ENCODE data around the gene STX2.
"Not testable (repeated sequence)": the region's sequence is repeated elsewhere in the genome, so short reads cannot be mapped to it uniquely, and the experiment has no call there.

The STX2 gene

DNA sequence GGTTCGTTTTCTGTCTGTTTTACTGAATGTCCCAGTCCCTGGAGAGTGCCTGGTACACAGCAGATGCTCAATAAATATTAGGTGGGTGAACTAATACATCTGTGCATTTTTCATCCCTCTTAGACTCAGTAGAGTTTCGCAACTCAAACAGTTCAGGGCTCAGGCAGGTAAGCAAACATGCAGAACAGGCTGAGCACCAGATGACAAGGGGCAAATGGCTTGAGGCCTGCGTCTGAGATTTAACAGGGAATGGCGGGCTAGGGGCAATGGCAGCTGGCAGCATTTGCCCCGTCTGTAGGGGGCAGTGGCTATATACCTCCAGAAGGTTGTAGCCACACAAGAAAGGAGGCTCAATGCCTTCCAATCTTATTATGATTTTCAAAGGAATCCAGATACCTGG is 24.2 kb upstream of the STX2 start:
- peak; percentile 48 for DNase-seq (ENCODE audit: low read depth)
- no peak overlapping the region for H3K4me3 ChIP-seq (ENCODE audit: low read length)
- TF ChIP-seq, protein P1, sequence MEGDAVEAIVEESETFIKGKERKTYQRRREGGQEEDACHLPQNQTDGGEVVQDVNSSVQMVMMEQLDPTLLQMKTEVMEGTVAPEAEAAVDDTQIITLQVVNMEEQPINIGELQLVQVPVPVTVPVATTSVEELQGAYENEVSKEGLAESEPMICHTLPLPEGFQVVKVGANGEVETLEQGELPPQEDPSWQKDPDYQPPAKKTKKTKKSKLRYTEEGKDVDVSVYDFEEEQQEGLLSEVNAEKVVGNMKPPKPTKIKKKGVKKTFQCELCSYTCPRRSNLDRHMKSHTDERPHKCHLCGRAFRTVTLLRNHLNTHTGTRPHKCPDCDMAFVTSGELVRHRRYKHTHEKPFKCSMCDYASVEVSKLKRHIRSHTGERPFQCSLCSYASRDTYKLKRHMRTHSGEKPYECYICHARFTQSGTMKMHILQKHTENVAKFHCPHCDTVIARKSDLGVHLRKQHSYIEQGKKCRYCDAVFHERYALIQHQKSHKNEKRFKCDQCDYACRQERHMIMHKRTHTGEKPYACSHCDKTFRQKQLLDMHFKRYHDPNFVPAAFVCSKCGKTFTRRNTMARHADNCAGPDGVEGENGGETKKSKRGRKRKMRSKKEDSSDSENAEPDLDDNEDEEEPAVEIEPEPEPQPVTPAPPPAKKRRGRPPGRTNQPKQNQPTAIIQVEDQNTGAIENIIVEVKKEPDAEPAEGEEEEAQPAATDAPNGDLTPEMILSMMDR (IDR thresholded peaks at IDR 0.05; ENCODE audit: insufficient read depth, low read depth, low read length, missing control alignments): no peak

DNA sequence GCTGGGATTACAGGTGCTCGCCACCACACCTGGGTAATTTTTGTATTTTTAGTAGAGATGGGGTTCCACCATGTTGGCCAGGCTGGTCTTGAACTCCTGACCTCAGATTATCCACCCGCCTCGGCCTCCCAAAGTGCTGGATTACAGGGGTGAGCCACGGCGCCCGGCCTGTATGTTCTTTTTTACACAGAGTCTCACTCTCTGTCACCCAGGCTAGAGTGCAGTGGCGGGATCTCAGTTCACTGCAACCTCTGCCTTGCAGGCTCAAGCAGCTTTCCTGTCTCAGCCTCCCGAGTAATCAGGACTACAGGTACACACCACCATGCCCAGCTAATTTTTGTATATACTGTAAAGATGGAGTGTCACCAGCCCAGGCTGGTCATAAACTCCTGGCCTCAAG is 23.7 kb upstream of the STX2 start:
- H3K4me3 ChIP-seq (ENCODE audit: low read length); DNase-seq (ENCODE audit: low read depth): not testable (repeated sequence)

DNA sequence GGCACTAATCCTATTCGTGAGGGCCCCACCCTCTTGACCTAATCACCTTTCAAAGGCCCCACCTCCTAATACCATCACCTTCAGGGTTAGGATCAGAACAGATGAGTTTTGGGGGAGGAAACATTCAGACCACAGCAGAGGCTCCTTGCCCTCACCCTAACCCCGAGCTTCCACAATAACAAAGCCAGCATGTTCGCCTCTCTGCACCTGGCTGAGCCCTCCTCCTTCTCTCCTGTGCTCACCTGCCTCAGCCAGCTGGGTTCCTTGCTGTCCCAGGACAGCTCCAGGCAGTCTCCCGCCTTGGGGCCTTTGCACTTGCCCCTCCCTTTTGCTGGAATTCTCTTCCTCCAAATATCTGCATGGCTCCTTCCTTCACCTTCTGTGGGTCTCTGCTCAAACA is 23.1 kb upstream of the STX2 start:
- no peak overlapping the region for H3K4me3 ChIP-seq (ENCODE audit: low read length)
- DNase-seq (ENCODE audit: low read depth): no peak
- TF ChIP-seq, protein P1 (IDR thresholded peaks at IDR 0.05; ENCODE audit: insufficient read depth, low read depth, low read length, missing control alignments): no peak

DNA sequence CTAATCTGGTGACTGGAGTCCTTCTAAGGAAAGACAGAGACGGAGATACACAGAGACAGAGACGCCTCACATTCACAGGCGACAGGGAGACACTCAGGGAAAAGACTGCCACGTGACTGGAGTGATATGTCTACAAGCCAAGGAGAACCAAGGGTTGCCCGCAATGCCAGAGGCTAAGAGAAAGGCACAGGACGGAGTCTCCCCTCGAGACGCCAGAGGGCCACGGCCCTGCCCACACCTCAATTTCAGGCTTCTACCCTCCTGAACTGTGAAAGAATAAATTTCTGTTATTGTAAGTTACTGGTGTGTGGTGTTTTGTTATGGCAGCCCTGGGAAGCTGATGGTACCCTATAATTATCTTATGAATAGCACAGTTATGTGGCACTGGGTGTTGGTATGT is 21.3 kb upstream of the STX2 start:
- H3K4me3 ChIP-seq (ENCODE audit: low read length): no peak overlapping the region

DNA sequence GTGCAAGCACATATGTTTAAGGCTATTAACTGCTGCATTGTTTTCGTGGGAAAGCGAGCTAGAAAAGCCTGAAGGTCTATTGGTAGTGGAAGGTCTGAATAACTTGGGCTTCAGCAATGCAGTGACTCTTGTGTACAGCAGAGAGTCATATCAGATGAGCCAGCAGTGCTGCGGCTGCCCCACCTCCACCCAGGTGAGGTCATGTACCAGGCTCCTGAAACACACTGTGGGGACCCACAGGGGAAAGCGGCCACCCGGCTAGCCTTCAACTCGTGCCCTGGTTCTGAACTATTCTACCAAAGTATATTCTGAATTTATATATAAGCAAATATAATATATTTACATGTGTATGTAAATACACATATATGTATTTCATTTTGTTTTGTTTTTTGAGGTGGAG is 20.1 kb upstream of the STX2 start:
- DNase-seq (ENCODE audit: low read depth): peak; percentile 30
- H3K4me3 ChIP-seq (ENCODE audit: low read length): no peak overlapping the region
- TF ChIP-seq, protein P1 (IDR thresholded peaks at IDR 0.05; ENCODE audit: insufficient read depth, low read depth, low read length, missing control alignments): no peak

More for the DNA sequence above, 21.3 kb upstream of the STX2 start:
- no peak for DNase-seq (ENCODE audit: low read depth)
- TF ChIP-seq, protein P1 (IDR thresholded peaks at IDR 0.05; ENCODE audit: insufficient read depth, low read depth, low read length, missing control alignments): no peak

DNA sequence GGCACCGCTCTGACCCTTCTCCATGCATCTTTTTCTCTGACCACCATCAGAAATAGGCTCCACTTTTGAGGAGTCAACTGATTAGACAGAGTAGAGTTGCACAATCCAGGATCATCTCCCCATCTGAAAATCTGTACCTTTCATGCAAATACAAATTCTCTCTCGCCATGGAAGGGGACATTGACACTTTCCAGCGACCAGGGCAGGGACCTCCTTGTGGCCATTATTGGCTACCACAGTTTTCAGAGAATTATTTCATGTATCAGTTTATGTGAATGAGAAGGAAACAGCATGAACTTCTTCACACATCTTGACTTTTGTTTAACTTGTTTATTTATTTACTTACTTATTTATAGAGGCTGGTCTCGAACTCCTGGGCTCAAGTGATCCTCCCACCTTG is 19.0 kb upstream of the STX2 start:
- no peak overlapping the region for H3K4me3 ChIP-seq (ENCODE audit: low read length)
- no peak for DNase-seq (ENCODE audit: low read depth)
- TF ChIP-seq, protein P1 (IDR thresholded peaks at IDR 0.05; ENCODE audit: insufficient read depth, low read depth, low read length, missing control alignments): no peak

DNA sequence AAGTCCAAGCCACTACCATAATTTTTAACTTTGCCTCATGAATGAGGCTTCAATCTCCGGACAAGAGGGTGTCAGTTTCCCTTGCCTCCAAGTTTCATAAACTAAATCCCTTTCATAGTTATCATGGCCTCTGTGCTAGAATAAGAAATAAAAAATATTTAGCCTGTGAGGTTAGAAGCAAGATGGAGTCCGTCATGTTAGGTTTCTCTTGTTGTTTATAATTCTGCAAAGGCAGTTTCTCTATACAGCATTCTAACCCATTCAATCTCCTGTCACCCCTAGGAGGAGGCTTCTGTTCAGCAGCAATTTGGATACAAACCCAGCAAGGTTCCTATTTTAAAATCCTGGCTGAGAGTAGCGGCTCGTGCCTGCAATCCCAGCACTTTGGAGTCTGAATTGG is 17.0 kb upstream of the STX2 start:
- TF ChIP-seq, protein P1 (IDR thresholded peaks at IDR 0.05; ENCODE audit: insufficient read depth, low read depth, low read length, missing control alignments): no peak
- H3K4me3 ChIP-seq (ENCODE audit: low read length): no peak overlapping the region
- DNase-seq (ENCODE audit: low read depth): no peak

All from epithelial cell of esophagus (primary cell).